ENCODE data around the gene ELP4.

- no peak for TF ChIP-seq TAF1 (IDR thresholded peaks at IDR 0.05; ENCODE audit: low read depth, low read length)
- no peak for TF ChIP-seq POLR2A (IDR thresholded peaks at IDR 0.05; ENCODE audit: low read depth, low read length)
- TF ChIP-seq POLR2AphosphoS5 (IDR thresholded peaks at IDR 0.05; ENCODE audit: low read depth, low read length): no peak
- no peak for TF ChIP-seq POU2F2 (IDR thresholded peaks at IDR 0.05; ENCODE audit: low read depth, low read length)
- no peak for TF ChIP-seq SPI1 (IDR thresholded peaks at IDR 0.05; ENCODE audit: low read depth, low read length)
Observed at GRCh38 chr11:31786996-31787685, 277.6 kb downstream of the ELP4 start.
